Heart right ventricle (tissue), 16 donors: ENCODE measurements around the gene FRAS1. TPM values are rescaled to one million over a fixed set of nuclear protein-coding genes. Genes with fewer than 3 reads are reported as not detected.

ENCODE experiments used
- ATAC-seq, 8 donors: fragments of 200-7000 bp; cut with Tn5 transposase; one replicate each; pipeline ENCODE4 v1.9.1; 2020; ENCODE audit warnings: mild to moderate bottlenecking in 8 of 8, moderate library complexity in 8 of 8, moderate number of reproducible peaks in 1 of 8
- DNase-seq, 2 donors: peaks; one replicate each; pipeline ENCODE4 v3.0.0-alpha.2; 2020
- H3K27ac ChIP-seq, 10 donors: fragments of 200-600 bp; sonication (generic) in 2 of 10; one replicate each; pipeline versions ENCODE4 v1.5.0 to v1.8.0; 2020 to 2022; ENCODE audit warnings: mild to moderate bottlenecking in 3 of 10
- H3K27me3 ChIP-seq, 7 donors: fragments of 200-600 bp; one replicate each; pipeline ENCODE4 v1.8.0; 2021 to 2022; ENCODE audit warnings: mild to moderate bottlenecking in 2 of 7
- H3K36me3 ChIP-seq, 9 donors: fragments of 200-600 bp; sonication (generic) in 1 of 9; one replicate each; pipeline versions ENCODE4 v1.5.0 to v1.8.0; 2020 to 2022; ENCODE audit warnings: mild to moderate bottlenecking in 2 of 9
- H3K4me1 ChIP-seq, 9 donors: fragments of 200-600 bp; sonication (generic) in 1 of 9; one replicate each; pipeline versions ENCODE4 v1.5.0 to v1.8.0; 2020 to 2022; ENCODE audit warnings: mild to moderate bottlenecking in 4 of 9
- H3K4me3 ChIP-seq, 10 donors: fragments of 200-600 bp; sonication (generic) in 2 of 10; one replicate each; pipeline versions ENCODE4 v1.5.0 to v1.8.0; 2020 to 2022; ENCODE audit warnings: mild to moderate bottlenecking in 7 of 10, moderate library complexity in 2 of 10
- H3K9me3 ChIP-seq, 11 donors: fragments of 200-600 bp in 10 of 11; sonication (generic) in 2 of 11; one replicate each; pipeline versions ENCODE4 v1.5.0 to v1.8.0; 2013 to 2022; ENCODE audit warnings: mild to moderate bottlenecking in 2 of 11, control low read depth in 1 of 11, moderate library complexity in 1 of 11
- WGBS, 2 donors: extraction: QIAGEN DNeasy Blood & Tissue Kit; methylation state at CpG; one replicate each; pipeline ENCODE4 v1.1.7; 2013; ENCODE audit warnings: inconsistent platforms in 1 of 2; 5-methylcytosine and 5-hydroxymethylcytosine counted together
- intact Hi-C, 10 donors: fragments of 100-400 bp; cut with DNase I; formaldehyde crosslinking; loops; one replicate each; pipeline versions ENCODE4 v1.11.1 to v1.14.2; 2022
- polyA plus RNA-seq, 2 donors: library from polyadenylated mRNA; stranded (reverse); fragments of 200-250 nt; gene quantifications; one replicate each; pipeline ENCODE4 v1.2.3, GENCODE V29; 2013
- total RNA-seq, 10 donors: library from RNA; stranded (reverse); fragmentation: NEBNext Ultra II Directional in 3 of 10; extraction: Animal tissue kit (Norgen Biotek cat#: 25700) in 3 of 10; gene quantifications; one replicate each; pipeline versions ENCODE4 v1.2.1 to v1.2.4, GENCODE V29; 2021 to 2023
- TF ChIP-seq, protein P1 (sequence below), 9 donors: fragments of 200-600 bp; sonication (generic) in 2 of 9; IDR thresholded peaks; one replicate each; pipeline versions ENCODE4 v1.5.0 to v1.8.0; 2021 to 2022; ENCODE audit warnings: antibody characterized with exemption in 9 of 9, mild to moderate bottlenecking in 5 of 9, moderate library complexity in 1 of 9
- donor health status: Arrhythmogenic right ventricular cardiomyopathy.
- donor health status: ischemic (EF 13 %, LVEDD 7.1; RV severe dilation, severe dysfunction).
- donor health status: healthy with polysubstance abuse.
- donor health status: DM: no; HTN: yes; CAD: no.
- donor health status: DM: no; HTN: no; CAD: no.
- donor health status: ischemic (EF 25% LVEDD 6.9; RV normal size, moderate dysfunction).
- donor health status: ischemic (EF 25% LVEDD 5.7; RV mildly dilated, moderate dysfunction).
- donor health status: healthy.
- donor health status: DM: yes; HTN: yes; CAD: no.
- donor health status: Ischemic cardiomyopathy.
- donor health status: ischemic (EF 35%, LVEDD 5.7; RV mildly dilated, moderate dysfunction).
- donor health status: nonischemic (EF 11% LVEDD 7.7; RV severe dilation, severe dysfunction).
- donor health status: DM: yes; HTN: yes; CAD: no.
- donor health status: PGD.
- donor health status: ischemic (EF 29% LVEDD 5.4; RV normal size, mild dysfunction).
- donor health status: nonischemic (EF 23%, LVEDD 6.1; RV moderate dilation, normal function).

Gene FRAS1
- total and polyA plus RNA-seq, 12 donors, result 0.93 to 6.2 (median 3.1) TPM

DNA sequence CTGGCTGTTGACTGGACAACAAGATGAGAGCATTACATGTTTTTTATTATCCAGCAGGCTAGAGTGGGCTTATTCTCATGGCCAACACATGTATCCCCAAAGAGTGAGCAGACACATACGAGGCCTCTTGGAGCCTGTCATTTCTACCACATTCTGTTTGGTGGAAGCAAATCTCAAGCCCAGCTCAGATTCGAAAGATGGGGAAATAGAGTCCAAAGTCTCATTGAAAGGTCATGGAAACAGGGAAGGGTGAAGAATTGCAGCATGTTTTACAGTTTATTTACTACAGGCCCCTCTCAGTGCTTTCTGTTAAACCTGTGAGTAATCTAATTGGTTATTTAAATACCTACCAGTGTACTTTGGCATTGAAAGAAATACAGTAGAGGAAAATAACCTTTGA lies 108.6 kb downstream of the FRAS1 start:
- no peak overlapping the region for H3K4me3 ChIP-seq
- no peak for ATAC-seq
- no peaks in the 10 kb centered on the region for H3K36me3 ChIP-seq
- WGBS, 2 donors, result 90 to 91% methylated on average over 2 of the region's 2 CpGs
- intact Hi-C loops, result no loop called here
- no peaks in the 10 kb centered on the region for H3K4me1 ChIP-seq
- H3K9me3 ChIP-seq, result no peaks in the 10 kb centered on the region
- H3K27me3 ChIP-seq, result no peaks in the 10 kb centered on the region
- TF ChIP-seq, protein P1, sequence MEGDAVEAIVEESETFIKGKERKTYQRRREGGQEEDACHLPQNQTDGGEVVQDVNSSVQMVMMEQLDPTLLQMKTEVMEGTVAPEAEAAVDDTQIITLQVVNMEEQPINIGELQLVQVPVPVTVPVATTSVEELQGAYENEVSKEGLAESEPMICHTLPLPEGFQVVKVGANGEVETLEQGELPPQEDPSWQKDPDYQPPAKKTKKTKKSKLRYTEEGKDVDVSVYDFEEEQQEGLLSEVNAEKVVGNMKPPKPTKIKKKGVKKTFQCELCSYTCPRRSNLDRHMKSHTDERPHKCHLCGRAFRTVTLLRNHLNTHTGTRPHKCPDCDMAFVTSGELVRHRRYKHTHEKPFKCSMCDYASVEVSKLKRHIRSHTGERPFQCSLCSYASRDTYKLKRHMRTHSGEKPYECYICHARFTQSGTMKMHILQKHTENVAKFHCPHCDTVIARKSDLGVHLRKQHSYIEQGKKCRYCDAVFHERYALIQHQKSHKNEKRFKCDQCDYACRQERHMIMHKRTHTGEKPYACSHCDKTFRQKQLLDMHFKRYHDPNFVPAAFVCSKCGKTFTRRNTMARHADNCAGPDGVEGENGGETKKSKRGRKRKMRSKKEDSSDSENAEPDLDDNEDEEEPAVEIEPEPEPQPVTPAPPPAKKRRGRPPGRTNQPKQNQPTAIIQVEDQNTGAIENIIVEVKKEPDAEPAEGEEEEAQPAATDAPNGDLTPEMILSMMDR (IDR thresholded peaks at IDR 0.05), result no peak
- no peak for DNase-seq
- no peak overlapping the region for H3K27ac ChIP-seq

GRCh38 chr4:78166622-78167021 lies 109.5 kb downstream of the FRAS1 start:
- no peaks in the 10 kb centered on the region for H3K9me3 ChIP-seq
- DNase-seq, result no peak
- no peaks in the 10 kb centered on the region for H3K4me1 ChIP-seq
- intact Hi-C loops, result no loop called here
- H3K36me3 ChIP-seq, result no peaks in the 10 kb centered on the region
- no peaks in the 10 kb centered on the region for H3K27me3 ChIP-seq
- no peak for ATAC-seq
- TF ChIP-seq, protein P1 (IDR thresholded peaks at IDR 0.05), result no peak
- no peak overlapping the region for H3K4me3 ChIP-seq
- H3K27ac ChIP-seq, result no peak overlapping the region

GRCh38 chr4:78167510-78167909 lies 110.4 kb downstream of the FRAS1 start:
- Histone ChIP-seq H3K9me3 (no peaks in the 10 kb centered on the region), H3K4me1 (no peaks in the 10 kb centered on the region), H3K4me3 (no peak overlapping the region), H3K36me3 (no peaks in the 10 kb centered on the region), H3K27ac (no peak overlapping the region), H3K27me3 (no peaks in the 10 kb centered on the region)
- TF ChIP-seq, protein P1 (IDR thresholded peaks at IDR 0.05), result no peak
- ATAC-seq (no peak), DNase-seq (no peak)
- intact Hi-C loops, result no loop called here
- 89% methylated on average over 1 of the region's 1 CpG for WGBS, 2 donors

- TF ChIP-seq, protein P1 (IDR thresholded peaks at IDR 0.05), result no peak
- Histone ChIP-seq H3K4me1 (no peaks in the 10 kb centered on the region), H3K9me3 (no peaks in the 10 kb centered on the region), H3K27ac (no peak overlapping the region), H3K27me3 (no peaks in the 10 kb centered on the region), H3K4me3 (no peak overlapping the region), H3K36me3 (no peaks in the 10 kb centered on the region)
- intact Hi-C loops, result no loop called here
- DNase-seq, result no peak
- WGBS, 2 donors, result 78 to 82% methylated on average over 3 of the region's 3 CpGs
- ATAC-seq, result no peak
These were observed 110.9 kb downstream of the FRAS1 start for GRCh38 chr4:78168029-78168428.

GRCh38 chr4:78169728-78170127 lies 112.6 kb downstream of the FRAS1 start:
- Histone ChIP-seq H3K4me3 (no peak overlapping the region), H3K4me1 (no peaks in the 10 kb centered on the region), H3K36me3 (no peaks in the 10 kb centered on the region), H3K27me3 (no peaks in the 10 kb centered on the region), H3K9me3 (no peaks in the 10 kb centered on the region), H3K27ac (no peak overlapping the region)
- WGBS, 2 donors, result 94 to 100% methylated on average over 1 of the region's 1 CpG
- DNase-seq (no peak), ATAC-seq (no peak)
- intact Hi-C loops, result no loop called here
- TF ChIP-seq, protein P1 (IDR thresholded peaks at IDR 0.05), result no peak
